OCI-LY3 (cell line): ENCODE measurements around the gene PIGS.

Source experiments
- H2AFZ ChIP-seq: fragments of 200-600, 300-600 bp; shearing (Covaris generic); 2 replicates; pipeline ENCODE4 v1.6.0; 2014; ENCODE audit warnings: antibody characterized with exemption, low read depth, low read length
- H3K27ac ChIP-seq: fragments of 200-600, 300-600 bp; sonication (generic); 2 replicates; pipeline ENCODE4 v1.5.1; 2014; ENCODE audit warnings: mild to moderate bottlenecking, low read length, moderate library complexity, mixed read lengths
- H3K27me3 ChIP-seq: fragments of 200-600, 300-600 bp; sonication (generic); 2 replicates; pipeline ENCODE4 v1.6.1; 2014; ENCODE audit warnings: low read depth, low read length, mixed read lengths
- H3K36me3 ChIP-seq: fragments of 200-600, 300-600 bp; sonication (generic); replicated peaks from 2 replicates; pipeline ENCODE3; 2014; ENCODE audit warnings: low read depth, low read length, mixed read lengths
- H3K4me1 ChIP-seq: fragments of 300-600, 200-600 bp; sonication (generic); 2 replicates; pipeline ENCODE4 v1.6.1; 2014; ENCODE audit warnings: low read length, mixed read lengths
- H3K4me2 ChIP-seq: fragments of 200-600, 300-600 bp; sonication (generic); 2 replicates; pipeline ENCODE4 v1.6.1; 2014; ENCODE audit warnings: low read length, mixed read lengths
- H3K4me3 ChIP-seq: fragments of 300-600, 200-600 bp; sonication (generic); 2 replicates; pipeline ENCODE4 v1.5.1; 2014; ENCODE audit warnings: antibody characterized with exemption, mild to moderate bottlenecking, low read length, moderate library complexity
- H3K79me2 ChIP-seq: fragments of 300-600, 200-600 bp; shearing (Covaris generic); 2 replicates; pipeline ENCODE4 v1.6.1; 2014; ENCODE audit warnings: mild to moderate bottlenecking, low read length, mixed read lengths
- H3K9ac ChIP-seq: fragments of 300-600, 200-600 bp; shearing (Covaris generic); 2 replicates; pipeline ENCODE4 v1.6.0; 2014; ENCODE audit warnings: mild to moderate bottlenecking, low read length, moderate library complexity
- H3K9me3 ChIP-seq: fragments of 200-600, 300-600 bp; shearing (Covaris generic); 2 replicates; pipeline ENCODE4 v1.6.1; 2014; ENCODE audit warnings: low read length, mixed read lengths; ENCODE audit not compliant: insufficient read depth
- H4K20me1 ChIP-seq: fragments of 200-600, 300-600 bp; sonication (generic); 2 replicates; pipeline ENCODE4 v1.6.1; 2016; ENCODE audit warnings: low read length, mixed read lengths; ENCODE audit not compliant: insufficient read depth
- CTCF ChIP-seq: fragments of 200-600, 300-600 bp; sonication (generic); IDR thresholded peaks from 2 replicates; pipeline ENCODE4 v1.5.1; 2014; ENCODE audit warnings: antibody characterized with exemption, low read length, low read depth
- EZH2phosphoT487 ChIP-seq: fragments of 200-600 bp; shearing (Covaris generic); IDR thresholded peaks from 2 replicates; pipeline ENCODE4 v1.6.1; 2018; ENCODE audit warnings: antibody characterized with exemption, mixed run types, low read depth

Gene PIGS

DNA sequence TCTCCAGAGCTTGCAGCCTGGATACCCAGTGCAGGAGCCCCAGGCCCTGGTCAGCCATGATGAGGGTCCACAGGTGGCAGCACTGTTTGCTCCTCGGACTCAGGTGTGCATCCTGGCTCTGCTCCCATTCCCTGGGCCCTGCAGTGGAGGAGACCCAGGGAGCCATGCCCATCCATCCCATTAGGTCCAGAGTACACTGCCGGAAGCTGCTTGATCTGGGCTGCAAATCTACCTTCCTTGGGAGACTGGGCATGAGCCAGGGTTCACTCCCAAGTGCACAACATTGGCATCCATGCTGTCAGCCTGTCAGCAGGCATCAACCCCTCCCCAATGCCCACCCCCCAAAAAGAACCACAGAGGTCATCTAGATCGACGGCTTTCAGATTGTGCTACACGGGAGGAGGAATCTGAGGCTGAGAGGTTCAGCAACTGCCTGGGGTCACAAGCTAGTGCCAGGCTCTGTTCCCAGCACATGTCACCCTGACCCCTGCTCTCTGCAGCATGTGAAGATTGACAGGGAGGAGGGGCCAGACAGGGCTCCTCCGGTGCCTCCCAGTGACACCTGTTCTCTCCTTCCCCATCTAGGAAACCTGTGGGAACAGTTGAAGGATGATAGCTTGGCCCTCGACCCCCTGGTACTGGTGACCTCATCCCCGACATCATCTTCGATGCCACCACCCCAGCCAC is 34.6 kb downstream of the PIGS start:
- H3K27ac ChIP-seq, result no peak overlapping the region
- no peak overlapping the region for H2AFZ ChIP-seq
- H3K79me2 ChIP-seq, result no peaks in the 10 kb centered on the region
- no peaks in the 10 kb centered on the region for H3K36me3 ChIP-seq
- H3K9me3 ChIP-seq, result no peaks in the 10 kb centered on the region
- no peak for TF ChIP-seq EZH2phosphoT487
- TF ChIP-seq CTCF, result no peak
- no peaks in the 10 kb centered on the region for H4K20me1 ChIP-seq
- no peak overlapping the region for H3K9ac ChIP-seq
- H3K4me3 ChIP-seq, result no peak overlapping the region
- no peak overlapping the region for H3K4me2 ChIP-seq
- peaks cover 21% of the 10 kb centered on the region for H3K4me1 ChIP-seq
- H3K27me3 ChIP-seq, result peaks cover 1% of the 10 kb centered on the region; the same call in 1 of the 2 replicates

GRCh38 chr17:28534740-28535375 is 36.5 kb downstream of the PIGS start:
- Histone ChIP-seq H3K4me1 (peaks cover 18% of the 10 kb centered on the region), H3K36me3 (no peaks in the 10 kb centered on the region), H3K4me3 (no peak overlapping the region), H3K27ac (no peak overlapping the region), H3K4me2 (no peak overlapping the region), H2AFZ (no peak overlapping the region), H3K27me3 (peaks cover 5% of the 10 kb centered on the region; the same call in 1 of the 2 replicates), H3K79me2 (no peaks in the 10 kb centered on the region), H3K9ac (no peak overlapping the region), H3K9me3 (no peaks in the 10 kb centered on the region), H4K20me1 (no peaks in the 10 kb centered on the region)
- no peak for TF ChIP-seq CTCF
- no peak for TF ChIP-seq EZH2phosphoT487

DNA sequence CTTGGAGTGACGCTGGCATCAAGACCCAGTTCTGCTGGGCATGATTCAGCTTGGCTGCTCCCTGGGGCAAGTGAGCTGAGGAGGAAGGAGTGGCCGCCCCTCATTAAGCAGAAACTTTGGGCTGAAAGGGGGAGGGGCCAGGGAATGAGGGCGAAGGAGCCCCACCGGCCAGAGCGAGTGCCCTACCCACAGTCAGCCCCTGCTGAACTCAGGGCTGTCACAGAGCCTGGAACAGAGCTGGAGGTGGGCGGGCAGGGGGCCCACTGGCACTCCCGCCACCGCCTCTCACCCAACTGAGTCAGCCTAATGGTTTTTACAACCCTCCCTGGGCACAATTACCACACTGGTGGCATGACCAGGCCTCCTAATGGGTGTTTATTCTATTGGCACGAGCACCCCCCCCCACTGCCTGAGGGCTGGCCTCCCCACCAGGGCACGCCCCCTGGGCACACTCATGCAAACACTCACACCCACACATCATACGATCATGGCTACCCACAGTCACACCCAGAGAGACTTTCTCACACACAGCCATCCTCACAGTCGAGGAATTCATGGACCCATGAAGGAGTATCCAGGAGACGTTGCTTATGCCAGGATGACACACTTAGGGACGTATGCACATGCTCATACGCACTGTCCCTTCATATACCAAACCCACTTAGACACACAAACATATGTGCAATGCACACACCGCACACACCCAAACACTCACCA is 38.1 kb downstream of the PIGS start:
- Histone ChIP-seq H4K20me1 (no peaks in the 10 kb centered on the region), H3K4me1 (peaks cover 7% of the 10 kb centered on the region), H2AFZ (no peak overlapping the region), H3K4me3 (no peak overlapping the region), H3K4me2 (no peak overlapping the region), H3K36me3 (no peaks in the 10 kb centered on the region), H3K9me3 (no peaks in the 10 kb centered on the region), H3K79me2 (no peaks in the 10 kb centered on the region), H3K9ac (no peak overlapping the region), H3K27me3 (peaks cover 5% of the 10 kb centered on the region; the same call in 1 of the 2 replicates), H3K27ac (no peak overlapping the region)
- TF ChIP-seq CTCF (no peak), EZH2phosphoT487 (no peak)
